ENCODE results near the gene TTLL9. TPM values are rescaled to one million over a fixed set of nuclear protein-coding genes. Genes with fewer than 3 reads are reported as not detected.

TTLL9 gene
- total and polyA plus RNA-seq, 2 donors (not counting 1 experiment from before 2014, with no cell fraction given): 0.74 to 0.76 TPM

- Mint-ChIP-seq H3K4me3 (no peak overlapping the region), H3K4me1 (no peaks in the 10 kb centered on the region), H3K27me3 (no peaks in the 10 kb centered on the region), H3K27ac (no peak overlapping the region), H3K9me3 (ENCODE audit: insufficient read depth) (no peaks in the 10 kb centered on the region)
- Histone ChIP-seq H3K79me2 (ENCODE audit: control insufficient read depth, insufficient read depth, low read length) (no peaks in the 10 kb centered on the region), H2AFZ (ENCODE audit: insufficient read depth, low read depth, low read length, poor library complexity, severe bottlenecking) (no peak overlapping the region), H3K36me3 (replicated peaks in 1 of 2; ENCODE audit: control extremely low read depth in 1 of 2, control insufficient read depth in 1 of 2, extremely low read depth in 1 of 2, insufficient read depth in 2 of 2, low read length in 1 of 2) (peaks cover 0 to 2% of the 10 kb centered on the region in 2 experiments), H3K9me3 (ENCODE audit: control extremely low read depth in 1 of 3, control insufficient read depth in 2 of 3, insufficient read depth in 1 of 3, low read length in 2 of 3) (no peaks in the 10 kb centered on the region), H3K4me2 (replicated peaks; ENCODE audit: low read depth, low read length, poor library complexity, severe bottlenecking) (no peak overlapping the region), H3K27ac (ENCODE audit: low read length in 2 of 2) (no peak overlapping the region), H3K4me3 (ENCODE audit: control extremely low read depth in 1 of 5, extremely low read depth in 1 of 5, insufficient read depth in 1 of 5, low read depth in 2 of 5, low read length in 4 of 5) (no peak overlapping the region), H3K27me3 (replicated peaks in 1 of 4; ENCODE audit: control extremely low read depth in 1 of 4, control insufficient read depth in 3 of 4, insufficient read depth in 4 of 4, low read length in 3 of 4) (no peaks in the 10 kb centered on the region), H4K20me1 (ENCODE audit: control insufficient read depth, insufficient read depth, low read length, poor library complexity, severe bottlenecking) (no peaks in the 10 kb centered on the region), H3K9ac (ENCODE audit: low read length) (no peak overlapping the region), H3K4me1 (ENCODE audit: control insufficient read depth in 2 of 2, insufficient read depth in 2 of 2, low read length in 2 of 2) (no peaks in the 10 kb centered on the region)
- no peak for TF ChIP-seq CTCF (IDR thresholded peaks at IDR 0.05)
- no peak for TF ChIP-seq EZH2 (IDR thresholded peaks at IDR 0.05; ENCODE audit: borderline replicate concordance, insufficient read depth, low read depth, low read length, poor library complexity, severe bottlenecking)
- POLR2A ChIA-PET: no interaction called here
- no peak for ATAC-seq (ENCODE audit: low read depth)
- no CpG with 5 or more reads among the region's 4 CpGs for WGBS (ENCODE audit: insufficient coverage)
- intact Hi-C loops (cut with micrococcal nuclease): no loop called here
- no peak for DNase-seq
- CTCF ChIA-PET: no interaction called here
Measured at GRCh38 chr20:31936420-31936819, 66.0 kb downstream of the TTLL9 start.

DNA sequence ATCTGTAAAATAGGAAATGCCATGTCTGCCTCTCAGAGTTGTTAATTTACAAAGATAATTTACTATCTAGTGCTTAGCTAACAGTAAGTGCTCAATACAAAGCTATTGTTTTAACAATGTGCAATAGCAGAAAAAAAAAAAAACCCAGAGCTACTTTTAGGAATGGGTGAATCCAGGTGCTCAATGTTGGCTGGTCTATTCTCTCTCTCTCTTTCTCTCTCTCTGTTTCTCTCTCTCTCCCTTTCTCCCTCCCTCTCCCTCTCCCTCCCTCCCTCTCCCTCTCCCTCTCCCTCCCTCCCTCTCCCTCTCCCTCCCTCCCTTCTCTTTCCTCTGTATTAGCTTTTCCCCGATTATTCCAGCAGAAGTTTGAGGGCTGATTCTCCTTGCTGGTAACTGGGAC, 67.4 kb downstream of the TTLL9 start:
- H3K36me3 ChIP-seq (replicated peaks in 1 of 2; ENCODE audit: control extremely low read depth in 1 of 2, control insufficient read depth in 1 of 2, extremely low read depth in 1 of 2, insufficient read depth in 2 of 2, low read length in 1 of 2): peaks cover 0 to 6% of the 10 kb centered on the region in 2 experiments
- H3K79me2 ChIP-seq (ENCODE audit: control insufficient read depth, insufficient read depth, low read length): no peaks in the 10 kb centered on the region
- POLR2A ChIA-PET: no interaction called here
- H3K27me3 ChIP-seq (replicated peaks in 1 of 4; ENCODE audit: control extremely low read depth in 1 of 4, control insufficient read depth in 3 of 4, insufficient read depth in 4 of 4, low read length in 3 of 4): no peaks in the 10 kb centered on the region
- H2AFZ ChIP-seq (ENCODE audit: insufficient read depth, low read depth, low read length, poor library complexity, severe bottlenecking): no peak overlapping the region
- DNase-seq (no peak), ATAC-seq (ENCODE audit: low read depth) (no peak)
- CTCF ChIA-PET: interaction anchor here (1.1 kb wide), 3 partner anchors 14 to 85 kb away, joined by 3 to 5 read pairs (median 3); partner anchors contain the start of gene PDRG1
- Mint-ChIP-seq H3K27me3 (no peaks in the 10 kb centered on the region), H3K27ac (no peak overlapping the region), H3K4me1 (no peaks in the 10 kb centered on the region), H3K9me3 (ENCODE audit: insufficient read depth) (no peaks in the 10 kb centered on the region), H3K4me3 (no peak overlapping the region)
- H3K4me1 ChIP-seq (ENCODE audit: control insufficient read depth in 2 of 2, insufficient read depth in 2 of 2, low read length in 2 of 2): no peaks in the 10 kb centered on the region
- H3K4me2 ChIP-seq (replicated peaks; ENCODE audit: low read depth, low read length, poor library complexity, severe bottlenecking): no peak overlapping the region
- no peaks in the 10 kb centered on the region for H4K20me1 ChIP-seq (ENCODE audit: control insufficient read depth, insufficient read depth, low read length, poor library complexity, severe bottlenecking)
- intact Hi-C loops (cut with micrococcal nuclease): no loop called here
- H3K9me3 ChIP-seq (ENCODE audit: control extremely low read depth in 1 of 3, control insufficient read depth in 2 of 3, insufficient read depth in 1 of 3, low read length in 2 of 3): no peaks in the 10 kb centered on the region
- H3K27ac ChIP-seq (ENCODE audit: low read length in 2 of 2): no peak overlapping the region
- no peak overlapping the region for H3K9ac ChIP-seq (ENCODE audit: low read length)
- no CpG with 5 or more reads among the region's 1 CpG for WGBS (ENCODE audit: insufficient coverage)
- TF ChIP-seq CTCF (IDR thresholded peaks at IDR 0.05): no peak
- TF ChIP-seq EZH2 (IDR thresholded peaks at IDR 0.05; ENCODE audit: borderline replicate concordance, insufficient read depth, low read depth, low read length, poor library complexity, severe bottlenecking): no peak
- no peak overlapping the region for H3K4me3 ChIP-seq (ENCODE audit: control extremely low read depth in 1 of 5, extremely low read depth in 1 of 5, insufficient read depth in 1 of 5, low read depth in 2 of 5, low read length in 4 of 5)

Measured in B cell (primary cell).